K562 (cell line): ENCODE measurements around the gene LTBR. TPM values are rescaled to one million over a fixed set of nuclear protein-coding genes. Genes with fewer than 3 reads are reported as not detected.

Experiments used
- ASH1L ChIP-seq: fragments of 450-650 bp; IDR thresholded peaks from 2 replicates; pipeline ENCODE4 v1.6.1; 2018; ENCODE audit warnings: borderline replicate concordance, mild to moderate bottlenecking, low read depth; ENCODE audit not compliant: partially characterized antibody
- BCOR ChIP-seq: fragments of 450-650 bp; IDR thresholded peaks from 2 replicates; pipeline ENCODE4 v1.6.1; 2016
- CC2D1A ChIP-seq: fragments of 450-650 bp; IDR thresholded peaks from 2 replicates; pipeline ENCODE4 v1.6.1; 2017; ENCODE audit warnings: mild to moderate bottlenecking
- ETS2 ChIP-seq: IDR thresholded peaks from 2 replicates; pipeline ENCODE4 v1.6.1; 2016; ENCODE audit warnings: borderline replicate concordance, missing genetic modification characterization, mild to moderate bottlenecking, moderate library complexity, missing compliant biosample characterization; ENCODE audit not compliant: poor library complexity, severe bottlenecking
- FOXK1 ChIP-seq: sonication (generic); formaldehyde crosslinking; IDR thresholded peaks from 2 replicates; pipeline ENCODE4 v1.8.0; 2022; ENCODE audit warnings: missing genetic modification reagents, mild to moderate bottlenecking, borderline replicate concordance
- NCOA1 ChIP-seq: fragments of 450-650 bp; IDR thresholded peaks from 2 replicates; pipeline ENCODE4 v1.6.1; 2016; ENCODE audit warnings: low read depth
- NELFE ChIP-seq: IDR thresholded peaks from 2 replicates; pipeline ENCODE4 v1.6.1; 2011; ENCODE audit warnings: mild to moderate bottlenecking; ENCODE audit not compliant: insufficient read depth, insufficient read length
- SIN3B ChIP-seq: fragments of 450-650 bp; IDR thresholded peaks from 2 replicates; pipeline ENCODE4 v1.6.1; 2017; ENCODE audit warnings: low read depth, mild to moderate bottlenecking, moderate library complexity
- TAF15 ChIP-seq: fragments of 200-400 bp; formaldehyde crosslinking; IDR thresholded peaks from 2 replicates; pipeline ENCODE4 v1.6.1; 2017; ENCODE audit warnings: mild to moderate bottlenecking, low read depth, low read length, moderate library complexity
- TAL1 ChIP-seq: fragments of 450-650 bp; IDR thresholded peaks from 2 replicates; pipeline ENCODE4 v1.6.1; 2016; ENCODE audit warnings: mild to moderate bottlenecking
- TARDBP ChIP-seq: fragments of 450-650 bp; IDR thresholded peaks from 2 replicates; pipeline ENCODE4 v1.6.1; 2016
- TSC22D4 ChIP-seq: fragments of 450-650 bp; IDR thresholded peaks from 2 replicates; pipeline ENCODE4 v1.6.1; 2016; ENCODE audit warnings: missing genetic modification characterization, missing biosample characterization, control low read depth
- ZBTB7A ChIP-seq: IDR thresholded peaks from 2 replicates; pipeline ENCODE4 v1.6.1; 2011; ENCODE audit warnings: low read depth, mild to moderate bottlenecking, low read length, moderate library complexity, borderline replicate concordance; ENCODE audit not compliant: control insufficient read depth
- ZNF134 ChIP-seq: fragments of 250-450 bp; sonication (Bioruptor Pico); conservative IDR thresholded peaks from 2 replicates; pipeline ENCODE4 v1.4.0; 2020
- polyA plus RNA-seq, 8 experiments: library from polyadenylated mRNA; depleted of rRNA in 4 of 8; stranded (reverse) in 5 of 8; unstranded in 3 of 8; fragments of >200 nt; fragmentation: Nextera tagmentation in 2 of 8; fragmentation: Illumina TruSeq in 1 of 8; extraction: Ambion mirVana in 2 of 8; extraction: Trizol in 1 of 8; gene quantifications; 2 replicates each; pipeline versions ENCODE4 v1.2.1 to v1.2.3, GENCODE V29; 2011 to 2014; ENCODE audit warnings: inconsistent platforms in 1 of 8, missing spikeins in 1 of 8
- total RNA-seq, 7 experiments: library from RNA; depleted of rRNA in 6 of 7; stranded (reverse); fragments of >200 nt in 6 of 7; fragmentation: Illumina TruSeq in 2 of 7; extraction: Trizol in 2 of 7; gene quantifications; 2 replicates each; pipeline versions ENCODE4 v1.2.1 to v1.2.3, GENCODE V29; 2011 to 2021; ENCODE audit warnings: low replicate concordance in 1 of 7
- TF ChIP-seq, protein P1 (sequence below): fragments of 450-650 bp; IDR thresholded peaks from 2 replicates; pipeline ENCODE4 v1.6.1; 2016
- TF ChIP-seq, protein P2 (sequence below): sonication (generic); formaldehyde crosslinking; IDR thresholded peaks from 2 replicates; pipeline ENCODE4 v1.8.0; 2022; ENCODE audit warnings: mild to moderate bottlenecking, low read depth, missing genetic modification reagents
- TF ChIP-seq, protein P3 (sequence below), 3 experiments: fragments of 200-800 bp in 1 of 3; fragments of 250-450 bp in 1 of 3; fragments of 450-650 bp in 1 of 3; sonication (Bioruptor Pico) in 1 of 3; sonication (Bioruptor generic) in 1 of 3; formaldehyde crosslinking in 1 of 3; IDR thresholded peaks; 2 replicates each; pipeline versions ENCODE4 v1.6.1 to v1.8.0; 2016 to 2022; ENCODE audit warnings: mild to moderate bottlenecking in 2 of 3, missing genetic modification characterization in 2 of 3, missing compliant biosample characterization in 1 of 3, moderate library complexity in 1 of 3
- TF ChIP-seq, protein P4 (sequence below): sonication (generic); formaldehyde crosslinking; IDR thresholded peaks from 2 replicates; pipeline ENCODE4 v1.8.1; 2023; ENCODE audit warnings: mild to moderate bottlenecking, missing genetic modification reagents

LTBR gene
- total and polyA plus RNA-seq, 9 of the 15 experiments (the other 6 are each of a cell fraction or from before 2014, with no cell fraction given), result 0.96 to 69.0 (median 35.3) TPM

DNA sequence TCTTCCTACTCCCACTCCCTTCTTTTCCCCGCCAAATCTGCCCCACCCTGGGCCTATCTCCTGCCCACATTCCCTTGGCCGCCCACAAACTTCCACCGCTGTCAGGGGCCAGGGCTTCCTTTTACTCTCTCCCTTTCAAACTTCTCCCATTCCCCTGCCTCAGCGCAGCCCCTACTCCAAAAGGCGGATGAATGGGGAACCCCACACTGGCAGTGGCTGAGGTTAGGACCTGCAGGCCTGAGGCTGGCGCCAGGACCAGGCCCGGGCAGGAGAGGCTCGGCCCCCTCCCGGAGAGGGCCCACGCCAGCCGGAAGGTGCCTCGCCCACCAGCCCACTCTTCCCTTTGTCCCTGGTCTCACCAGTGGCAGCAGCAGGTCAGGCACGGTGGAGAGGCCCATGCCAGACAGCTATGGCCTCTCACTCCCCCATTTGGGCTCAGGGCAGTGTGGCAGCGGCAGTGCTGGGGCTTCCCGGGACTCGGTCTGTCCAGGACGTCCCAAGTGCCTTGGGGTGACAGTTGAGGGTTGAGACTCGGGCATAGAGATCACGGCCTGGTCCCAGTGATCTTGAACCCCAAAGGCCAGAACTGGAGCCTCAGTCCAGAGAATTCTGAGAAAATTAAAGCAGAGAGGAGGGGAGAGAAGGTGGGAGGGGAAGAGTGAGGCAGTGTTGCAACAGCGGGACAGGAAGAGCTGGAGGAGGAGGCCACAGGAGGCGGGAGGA, 42.4 kb upstream of the LTBR start, which contains the start of gene TNFRSF1A (continued):
- TF ChIP-seq ZBTB7A (0 out of 2 replicates have a peak, but pooled peaks have one; percentile 30), TAF15 (no peak), TAL1 (peak; percentile 50; the same call in 1 of the 2 replicates), ZNF134 (CRISPR knock-in tag) (no peak), TARDBP (no peak), NELFE (no peak), ASH1L (no peak), TSC22D4 (tag) (no peak), BCOR (no peak), ETS2 (tag) (no peak), CC2D1A (no peak), SIN3B (no peak), NCOA1 (no peak), FOXK1 (CRISPR knock-in tag) (no peak)
- TF ChIP-seq, protein P1, sequence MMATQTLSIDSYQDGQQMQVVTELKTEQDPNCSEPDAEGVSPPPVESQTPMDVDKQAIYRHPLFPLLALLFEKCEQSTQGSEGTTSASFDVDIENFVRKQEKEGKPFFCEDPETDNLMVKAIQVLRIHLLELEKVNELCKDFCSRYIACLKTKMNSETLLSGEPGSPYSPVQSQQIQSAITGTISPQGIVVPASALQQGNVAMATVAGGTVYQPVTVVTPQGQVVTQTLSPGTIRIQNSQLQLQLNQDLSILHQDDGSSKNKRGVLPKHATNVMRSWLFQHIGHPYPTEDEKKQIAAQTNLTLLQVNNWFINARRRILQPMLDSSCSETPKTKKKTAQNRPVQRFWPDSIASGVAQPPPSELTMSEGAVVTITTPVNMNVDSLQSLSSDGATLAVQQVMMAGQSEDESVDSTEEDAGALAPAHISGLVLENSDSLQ, result no peak
- TF ChIP-seq, protein P2, sequence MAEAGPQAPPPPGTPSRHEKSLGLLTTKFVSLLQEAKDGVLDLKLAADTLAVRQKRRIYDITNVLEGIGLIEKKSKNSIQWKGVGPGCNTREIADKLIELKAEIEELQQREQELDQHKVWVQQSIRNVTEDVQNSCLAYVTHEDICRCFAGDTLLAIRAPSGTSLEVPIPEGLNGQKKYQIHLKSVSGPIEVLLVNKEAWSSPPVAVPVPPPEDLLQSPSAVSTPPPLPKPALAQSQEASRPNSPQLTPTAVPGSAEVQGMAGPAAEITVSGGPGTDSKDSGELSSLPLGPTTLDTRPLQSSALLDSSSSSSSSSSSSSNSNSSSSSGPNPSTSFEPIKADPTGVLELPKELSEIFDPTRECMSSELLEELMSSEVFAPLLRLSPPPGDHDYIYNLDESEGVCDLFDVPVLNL (CRISPR knock-in tag), result no peak
- TF ChIP-seq, protein P3, sequence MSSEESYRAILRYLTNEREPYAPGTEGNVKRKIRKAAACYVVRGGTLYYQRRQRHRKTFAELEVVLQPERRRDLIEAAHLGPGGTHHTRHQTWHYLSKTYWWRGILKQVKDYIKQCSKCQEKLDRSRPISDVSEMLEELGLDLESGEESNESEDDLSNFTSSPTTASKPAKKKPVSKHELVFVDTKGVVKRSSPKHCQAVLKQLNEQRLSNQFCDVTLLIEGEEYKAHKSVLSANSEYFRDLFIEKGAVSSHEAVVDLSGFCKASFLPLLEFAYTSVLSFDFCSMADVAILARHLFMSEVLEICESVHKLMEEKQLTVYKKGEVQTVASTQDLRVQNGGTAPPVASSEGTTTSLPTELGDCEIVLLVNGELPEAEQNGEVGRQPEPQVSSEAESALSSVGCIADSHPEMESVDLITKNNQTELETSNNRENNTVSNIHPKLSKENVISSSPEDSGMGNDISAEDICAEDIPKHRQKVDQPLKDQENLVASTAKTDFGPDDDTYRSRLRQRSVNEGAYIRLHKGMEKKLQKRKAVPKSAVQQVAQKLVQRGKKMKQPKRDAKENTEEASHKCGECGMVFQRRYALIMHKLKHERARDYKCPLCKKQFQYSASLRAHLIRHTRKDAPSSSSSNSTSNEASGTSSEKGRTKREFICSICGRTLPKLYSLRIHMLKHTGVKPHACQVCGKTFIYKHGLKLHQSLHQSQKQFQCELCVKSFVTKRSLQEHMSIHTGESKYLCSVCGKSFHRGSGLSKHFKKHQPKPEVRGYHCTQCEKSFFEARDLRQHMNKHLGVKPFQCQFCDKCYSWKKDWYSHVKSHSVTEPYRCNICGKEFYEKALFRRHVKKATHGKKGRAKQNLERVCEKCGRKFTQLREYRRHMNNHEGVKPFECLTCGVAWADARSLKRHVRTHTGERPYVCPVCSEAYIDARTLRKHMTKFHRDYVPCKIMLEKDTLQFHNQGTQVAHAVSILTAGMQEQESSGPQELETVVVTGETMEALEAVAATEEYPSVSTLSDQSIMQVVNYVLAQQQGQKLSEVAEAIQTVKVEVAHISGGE (CRISPR knock-in tag; IDR thresholded peaks at IDR 0.05), result no peak
- TF ChIP-seq, protein P4, sequence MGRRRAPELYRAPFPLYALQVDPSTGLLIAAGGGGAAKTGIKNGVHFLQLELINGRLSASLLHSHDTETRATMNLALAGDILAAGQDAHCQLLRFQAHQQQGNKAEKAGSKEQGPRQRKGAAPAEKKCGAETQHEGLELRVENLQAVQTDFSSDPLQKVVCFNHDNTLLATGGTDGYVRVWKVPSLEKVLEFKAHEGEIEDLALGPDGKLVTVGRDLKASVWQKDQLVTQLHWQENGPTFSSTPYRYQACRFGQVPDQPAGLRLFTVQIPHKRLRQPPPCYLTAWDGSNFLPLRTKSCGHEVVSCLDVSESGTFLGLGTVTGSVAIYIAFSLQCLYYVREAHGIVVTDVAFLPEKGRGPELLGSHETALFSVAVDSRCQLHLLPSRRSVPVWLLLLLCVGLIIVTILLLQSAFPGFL (CRISPR knock-in tag), result no peak
